ENCODE measurements around the gene INPP5D.
A peak's percentile ranks its signal among the peaks of the same experiment; 100 is the strongest.

Gene INPP5D

DNA sequence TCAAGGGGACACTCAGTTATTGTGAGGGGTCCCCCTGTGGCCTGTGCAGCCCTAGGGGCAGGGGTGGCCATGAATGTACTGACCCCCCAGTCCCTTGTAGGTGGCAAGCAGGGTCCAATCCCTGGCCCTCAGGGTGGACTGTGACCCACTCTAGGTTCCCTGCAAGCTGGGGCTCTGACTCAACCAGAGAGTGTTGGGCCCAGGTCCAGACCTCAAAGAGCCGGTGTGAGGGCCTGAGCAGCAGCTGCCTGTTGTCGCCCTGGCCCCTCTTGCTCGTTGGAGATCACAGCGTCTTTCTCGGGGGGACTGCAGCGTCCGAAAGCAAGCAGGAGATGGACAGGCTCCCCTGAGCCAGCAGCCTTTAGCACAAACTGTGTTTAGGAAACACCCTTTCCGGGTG lies 124.5 kb downstream of the INPP5D start:
- no peaks in the 10 kb centered on the region for H3K27me3 ChIP-seq (ENCODE audit: insufficient read depth, poor library complexity, severe bottlenecking)
- H3K27ac ChIP-seq (replicated peaks): no peak overlapping the region
- H3K4me3 ChIP-seq (replicated peaks; ENCODE audit: insufficient read depth, low read length): no peak overlapping the region
- TF ChIP-seq SPI1 (IDR thresholded peaks at IDR 0.05; ENCODE audit: borderline replicate concordance, low read depth) (no peak), POLR2AphosphoS5 (IDR thresholded peaks at IDR 0.05; ENCODE audit: low read depth) (no peak), GABPA (IDR thresholded peaks at IDR 0.05; ENCODE audit: low read depth) (no peak)
- TF ChIP-seq, protein P1, sequence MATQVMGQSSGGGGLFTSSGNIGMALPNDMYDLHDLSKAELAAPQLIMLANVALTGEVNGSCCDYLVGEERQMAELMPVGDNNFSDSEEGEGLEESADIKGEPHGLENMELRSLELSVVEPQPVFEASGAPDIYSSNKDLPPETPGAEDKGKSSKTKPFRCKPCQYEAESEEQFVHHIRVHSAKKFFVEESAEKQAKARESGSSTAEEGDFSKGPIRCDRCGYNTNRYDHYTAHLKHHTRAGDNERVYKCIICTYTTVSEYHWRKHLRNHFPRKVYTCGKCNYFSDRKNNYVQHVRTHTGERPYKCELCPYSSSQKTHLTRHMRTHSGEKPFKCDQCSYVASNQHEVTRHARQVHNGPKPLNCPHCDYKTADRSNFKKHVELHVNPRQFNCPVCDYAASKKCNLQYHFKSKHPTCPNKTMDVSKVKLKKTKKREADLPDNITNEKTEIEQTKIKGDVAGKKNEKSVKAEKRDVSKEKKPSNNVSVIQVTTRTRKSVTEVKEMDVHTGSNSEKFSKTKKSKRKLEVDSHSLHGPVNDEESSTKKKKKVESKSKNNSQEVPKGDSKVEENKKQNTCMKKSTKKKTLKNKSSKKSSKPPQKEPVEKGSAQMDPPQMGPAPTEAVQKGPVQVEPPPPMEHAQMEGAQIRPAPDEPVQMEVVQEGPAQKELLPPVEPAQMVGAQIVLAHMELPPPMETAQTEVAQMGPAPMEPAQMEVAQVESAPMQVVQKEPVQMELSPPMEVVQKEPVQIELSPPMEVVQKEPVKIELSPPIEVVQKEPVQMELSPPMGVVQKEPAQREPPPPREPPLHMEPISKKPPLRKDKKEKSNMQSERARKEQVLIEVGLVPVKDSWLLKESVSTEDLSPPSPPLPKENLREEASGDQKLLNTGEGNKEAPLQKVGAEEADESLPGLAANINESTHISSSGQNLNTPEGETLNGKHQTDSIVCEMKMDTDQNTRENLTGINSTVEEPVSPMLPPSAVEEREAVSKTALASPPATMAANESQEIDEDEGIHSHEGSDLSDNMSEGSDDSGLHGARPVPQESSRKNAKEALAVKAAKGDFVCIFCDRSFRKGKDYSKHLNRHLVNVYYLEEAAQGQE (IDR thresholded peaks at IDR 0.05; ENCODE audit: insufficient replicate concordance, low read depth): no peak
- TF ChIP-seq, protein P2, sequence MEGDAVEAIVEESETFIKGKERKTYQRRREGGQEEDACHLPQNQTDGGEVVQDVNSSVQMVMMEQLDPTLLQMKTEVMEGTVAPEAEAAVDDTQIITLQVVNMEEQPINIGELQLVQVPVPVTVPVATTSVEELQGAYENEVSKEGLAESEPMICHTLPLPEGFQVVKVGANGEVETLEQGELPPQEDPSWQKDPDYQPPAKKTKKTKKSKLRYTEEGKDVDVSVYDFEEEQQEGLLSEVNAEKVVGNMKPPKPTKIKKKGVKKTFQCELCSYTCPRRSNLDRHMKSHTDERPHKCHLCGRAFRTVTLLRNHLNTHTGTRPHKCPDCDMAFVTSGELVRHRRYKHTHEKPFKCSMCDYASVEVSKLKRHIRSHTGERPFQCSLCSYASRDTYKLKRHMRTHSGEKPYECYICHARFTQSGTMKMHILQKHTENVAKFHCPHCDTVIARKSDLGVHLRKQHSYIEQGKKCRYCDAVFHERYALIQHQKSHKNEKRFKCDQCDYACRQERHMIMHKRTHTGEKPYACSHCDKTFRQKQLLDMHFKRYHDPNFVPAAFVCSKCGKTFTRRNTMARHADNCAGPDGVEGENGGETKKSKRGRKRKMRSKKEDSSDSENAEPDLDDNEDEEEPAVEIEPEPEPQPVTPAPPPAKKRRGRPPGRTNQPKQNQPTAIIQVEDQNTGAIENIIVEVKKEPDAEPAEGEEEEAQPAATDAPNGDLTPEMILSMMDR (IDR thresholded peaks at IDR 0.05; ENCODE audit: insufficient read depth, low read length): no peak
- no peak for DNase-seq (ENCODE audit: low read depth in 1 of 2, low spot score in 1 of 2)

DNA sequence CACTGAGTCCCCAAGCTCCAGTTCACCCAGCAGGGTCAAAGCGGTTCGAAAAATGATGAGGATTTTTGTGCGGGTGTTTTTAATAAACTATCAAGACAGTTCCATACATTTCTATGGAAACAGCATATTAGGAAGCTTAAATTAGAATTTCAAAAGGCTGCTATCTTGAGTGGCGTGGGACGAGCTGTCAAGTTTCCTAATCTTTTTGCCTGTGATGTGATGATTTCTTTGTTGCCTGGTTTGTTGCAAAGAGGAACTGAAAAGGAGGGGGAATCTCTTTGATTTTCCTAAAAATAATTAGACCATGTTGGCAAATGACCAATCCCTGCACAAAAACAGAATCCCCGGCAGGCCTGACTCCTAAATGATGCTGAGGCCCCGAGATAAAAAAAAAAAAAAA lies 125.2 kb downstream of the INPP5D start:
- Histone ChIP-seq H3K27ac (replicated peaks) (no peak overlapping the region), H3K4me3 (replicated peaks; ENCODE audit: insufficient read depth, low read length) (no peak overlapping the region)

DNA sequence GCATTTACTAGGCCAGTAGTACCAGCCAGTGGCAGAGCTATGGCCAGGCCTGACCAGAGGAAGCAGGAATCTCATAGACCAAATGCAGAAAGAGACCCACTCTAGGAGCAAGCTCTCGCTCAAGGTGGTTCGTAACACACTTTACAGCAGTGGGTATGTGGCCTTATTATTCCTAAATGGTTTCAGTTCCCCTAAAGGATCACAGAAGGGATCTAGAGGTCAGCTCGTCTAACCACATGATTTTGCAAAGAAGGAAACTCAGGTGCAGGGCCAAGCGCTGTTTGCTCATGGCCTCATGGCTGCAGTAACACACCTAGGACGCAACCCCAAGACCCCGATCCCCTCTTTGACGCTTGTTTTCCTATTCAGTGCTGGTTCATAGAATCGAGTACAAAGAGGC lies 125.8 kb downstream of the INPP5D start:
- TF ChIP-seq GABPA (IDR thresholded peaks at IDR 0.05; ENCODE audit: low read depth): no peak
- no peak for TF ChIP-seq POLR2AphosphoS5 (IDR thresholded peaks at IDR 0.05; ENCODE audit: low read depth)
- TF ChIP-seq, protein P2 (IDR thresholded peaks at IDR 0.05; ENCODE audit: insufficient read depth, low read length): no peak
- TF ChIP-seq, protein P1 (IDR thresholded peaks at IDR 0.05; ENCODE audit: insufficient replicate concordance, low read depth): no peak
- TF ChIP-seq SPI1 (IDR thresholded peaks at IDR 0.05; ENCODE audit: borderline replicate concordance, low read depth): no peak
- DNase-seq (ENCODE audit: low read depth in 1 of 2, low spot score in 1 of 2): peak in 1 of 2 experiments; percentile 47
- Histone ChIP-seq H3K27ac (replicated peaks) (0 out of 2 replicates have a peak overlapping the region, but pooled peaks have one; percentile 12), H3K4me3 (replicated peaks; ENCODE audit: insufficient read depth, low read length) (no peak overlapping the region), H3K27me3 (ENCODE audit: insufficient read depth, poor library complexity, severe bottlenecking) (no peaks in the 10 kb centered on the region)

More for the DNA sequence above, 125.2 kb downstream of the INPP5D start:
- no peaks in the 10 kb centered on the region for H3K27me3 ChIP-seq (ENCODE audit: insufficient read depth, poor library complexity, severe bottlenecking)
- no peak for TF ChIP-seq GABPA (IDR thresholded peaks at IDR 0.05; ENCODE audit: low read depth)
- TF ChIP-seq, protein P1 (IDR thresholded peaks at IDR 0.05; ENCODE audit: insufficient replicate concordance, low read depth): no peak
- no peak for TF ChIP-seq SPI1 (IDR thresholded peaks at IDR 0.05; ENCODE audit: borderline replicate concordance, low read depth)
- no peak for TF ChIP-seq POLR2AphosphoS5 (IDR thresholded peaks at IDR 0.05; ENCODE audit: low read depth)
- TF ChIP-seq, protein P2 (IDR thresholded peaks at IDR 0.05; ENCODE audit: insufficient read depth, low read length): no peak
- no peak for DNase-seq (ENCODE audit: low read depth in 1 of 2, low spot score in 1 of 2)

Data from HL-60 (cell line).